Stimulated activated CD4-positive, alpha-beta T cell treated with anti-CD3 and anti-CD28 coated beads, Interleukin-4, amount 100 ng/mL, for 24 hours (primary cell): ENCODE data around the gene GPC5.

Source experiments
- DNase-seq: peaks from one replicate; pipeline ENCODE4 v3.0.0-alpha.2; 2020

GPC5 gene

DNA sequence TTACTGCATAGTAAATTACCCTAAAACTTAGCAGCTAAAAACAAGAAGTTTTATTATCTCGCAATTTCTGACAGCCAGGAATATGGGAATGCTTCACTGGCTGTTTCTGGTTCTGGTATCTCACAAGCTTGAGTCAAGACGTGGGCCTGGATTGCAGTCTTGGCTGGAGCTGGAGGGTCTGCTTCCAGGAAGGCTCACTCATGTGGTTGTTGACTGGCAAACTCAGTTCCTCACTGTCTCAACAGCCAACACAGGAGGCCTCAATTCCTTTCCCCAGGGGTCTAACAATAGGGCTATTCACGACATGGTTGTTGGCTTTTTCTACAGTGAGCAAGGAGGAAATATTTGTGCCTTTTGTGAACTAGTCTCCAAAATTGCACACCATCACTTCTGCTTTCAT, 146.3 kb downstream of the GPC5 start:
- DNase-seq, result no peak

DNA sequence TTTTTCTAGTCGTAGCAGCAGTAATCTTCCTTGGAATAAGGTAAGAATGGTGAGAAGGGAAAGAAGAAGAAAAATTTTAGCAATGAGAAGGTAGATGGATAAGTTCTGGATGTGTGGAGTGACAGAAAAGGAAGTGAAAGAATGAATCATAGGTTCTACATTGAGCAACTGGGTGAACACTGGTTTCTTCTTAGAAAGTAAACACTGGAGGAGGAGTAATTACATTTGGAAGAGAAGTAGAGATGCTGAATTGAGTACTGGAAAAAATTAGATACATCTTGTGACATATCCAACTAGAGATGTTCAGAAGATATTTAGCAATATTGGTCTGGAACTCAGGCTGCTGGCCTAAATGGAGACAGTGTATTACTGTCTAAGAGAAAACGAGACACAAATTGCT, 148.5 kb downstream of the GPC5 start:
- DNase-seq, result no peak

DNA sequence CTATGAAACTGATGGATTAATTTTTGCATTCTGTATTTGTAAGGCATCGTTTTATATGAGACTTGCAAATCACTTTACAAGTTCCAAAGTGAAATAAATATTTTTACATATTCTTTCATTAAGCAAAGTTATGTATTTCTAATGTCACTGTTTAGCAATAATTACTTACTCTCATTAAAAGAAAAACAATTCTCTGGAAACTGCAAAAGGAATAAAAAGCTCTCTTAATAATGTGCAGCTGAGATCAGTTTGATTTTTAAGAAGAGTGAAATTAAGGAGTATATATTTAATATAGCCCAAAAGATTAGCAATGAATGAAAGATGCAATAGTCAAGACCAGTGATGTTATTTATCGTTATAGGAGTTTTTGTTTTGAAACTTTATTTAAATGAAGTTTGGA, 155.2 kb downstream of the GPC5 start:
- DNase-seq, result no peak

DNA sequence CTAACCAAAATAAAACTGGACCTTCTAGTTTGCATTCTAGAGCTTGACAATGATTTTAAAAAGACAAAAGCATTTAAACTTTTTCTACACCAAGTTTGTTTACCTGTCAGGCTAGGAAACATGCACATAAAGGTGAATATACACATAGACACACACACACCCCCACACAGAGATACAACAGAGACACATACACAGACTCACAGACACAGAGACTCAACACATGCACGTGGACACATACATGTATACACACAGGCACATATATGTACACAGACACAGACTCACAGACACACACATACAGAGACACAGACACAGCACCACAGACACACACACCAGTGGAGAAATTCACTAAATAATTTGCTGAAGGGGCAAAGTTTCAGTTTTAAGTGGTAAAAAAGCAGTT, 155.7 kb downstream of the GPC5 start:
- DNase-seq, result no peak

DNA sequence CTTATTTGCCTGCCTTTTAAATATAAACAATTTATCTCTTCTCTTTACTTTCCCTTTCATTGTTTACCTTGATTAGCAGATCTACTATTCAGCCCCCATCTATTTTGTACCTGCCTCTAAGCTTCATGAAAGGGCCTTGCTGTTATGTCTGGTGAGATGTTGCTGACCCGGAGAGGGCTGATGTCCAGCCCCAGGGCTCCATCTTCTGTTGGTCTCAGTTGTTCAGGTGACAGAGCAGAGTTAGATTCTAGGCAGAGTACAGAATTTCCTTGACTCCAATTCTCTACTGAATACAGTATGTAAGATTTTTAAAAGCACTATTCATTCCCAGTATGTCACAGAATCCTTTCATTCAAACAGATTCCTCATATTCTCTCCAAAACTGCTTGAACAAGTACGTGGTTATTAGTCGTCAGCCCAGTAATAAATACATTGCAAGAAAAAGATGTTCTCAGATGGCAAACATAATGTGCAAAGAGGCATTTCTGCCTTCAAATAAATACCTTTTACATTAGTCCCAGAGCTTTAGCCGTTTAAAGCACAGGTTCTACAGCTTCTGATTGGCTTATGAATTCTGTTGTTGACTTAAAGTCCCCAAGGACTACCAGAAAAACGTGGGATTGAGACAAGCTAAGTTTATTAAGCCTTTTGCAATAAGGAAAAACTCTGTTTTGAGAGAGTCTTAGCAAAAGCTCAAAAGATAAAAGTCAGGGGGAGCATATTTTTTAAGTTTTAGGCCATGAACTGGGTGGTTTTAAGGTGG, 159.1 kb downstream of the GPC5 start:
- no peak for DNase-seq

DNA sequence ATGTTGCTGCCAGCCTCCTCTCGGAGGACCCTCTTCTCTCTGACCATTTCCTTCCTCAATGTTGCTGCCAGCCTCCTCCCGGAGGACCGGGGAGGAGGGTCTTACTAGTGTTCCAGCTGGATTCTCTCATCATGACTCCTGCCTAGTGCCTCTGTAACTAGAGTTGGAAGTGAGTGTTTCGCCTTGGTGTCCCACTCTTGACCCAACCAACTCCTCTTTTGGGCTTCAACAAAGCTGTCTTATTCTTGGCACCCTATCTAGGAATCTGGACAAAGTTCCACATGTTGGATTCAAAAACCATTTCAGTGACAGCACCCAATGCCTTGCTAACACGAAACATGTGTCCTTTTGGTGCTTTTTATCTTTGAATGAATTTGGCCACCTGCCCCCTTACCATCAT, 165.4 kb downstream of the GPC5 start:
- no peak for DNase-seq

DNA sequence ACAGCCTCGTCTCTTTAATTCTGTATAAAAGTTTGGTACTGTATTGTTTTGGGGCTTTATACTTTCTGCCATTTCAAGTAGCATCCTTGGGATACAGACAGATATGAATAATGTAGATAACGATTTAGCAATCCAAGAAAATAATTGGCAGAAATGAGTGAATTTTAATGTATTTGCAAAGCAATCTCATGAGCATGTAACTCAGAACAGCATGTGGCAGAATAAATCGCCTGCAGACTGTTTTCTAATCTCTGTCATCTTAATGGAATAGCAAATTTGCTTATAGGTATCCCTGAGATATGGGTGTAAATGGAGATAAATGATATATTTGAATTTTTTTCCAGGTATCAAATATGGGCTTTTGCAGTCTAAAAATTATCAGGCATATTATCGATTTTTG, 166.0 kb downstream of the GPC5 start:
- DNase-seq, result no peak

DNA sequence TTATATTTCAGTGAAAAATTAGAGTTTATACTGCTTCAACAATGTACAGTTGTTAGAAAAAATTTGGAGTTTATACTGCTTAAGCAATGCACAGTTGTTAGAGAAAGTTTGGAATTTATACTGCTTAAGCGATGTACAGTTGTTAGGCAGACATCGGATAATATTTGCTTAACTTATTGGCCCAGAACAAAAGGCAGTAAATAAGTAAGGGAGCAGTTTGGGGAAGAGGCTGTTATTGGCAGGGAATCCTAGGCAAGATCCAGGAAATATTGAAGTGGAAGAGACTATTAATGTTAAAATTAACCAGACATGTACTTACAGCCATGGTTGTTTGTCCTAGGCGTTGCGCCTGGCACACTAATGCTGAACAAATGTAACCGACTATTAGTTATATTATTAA, 166.9 kb downstream of the GPC5 start:
- DNase-seq, result no peak

DNA sequence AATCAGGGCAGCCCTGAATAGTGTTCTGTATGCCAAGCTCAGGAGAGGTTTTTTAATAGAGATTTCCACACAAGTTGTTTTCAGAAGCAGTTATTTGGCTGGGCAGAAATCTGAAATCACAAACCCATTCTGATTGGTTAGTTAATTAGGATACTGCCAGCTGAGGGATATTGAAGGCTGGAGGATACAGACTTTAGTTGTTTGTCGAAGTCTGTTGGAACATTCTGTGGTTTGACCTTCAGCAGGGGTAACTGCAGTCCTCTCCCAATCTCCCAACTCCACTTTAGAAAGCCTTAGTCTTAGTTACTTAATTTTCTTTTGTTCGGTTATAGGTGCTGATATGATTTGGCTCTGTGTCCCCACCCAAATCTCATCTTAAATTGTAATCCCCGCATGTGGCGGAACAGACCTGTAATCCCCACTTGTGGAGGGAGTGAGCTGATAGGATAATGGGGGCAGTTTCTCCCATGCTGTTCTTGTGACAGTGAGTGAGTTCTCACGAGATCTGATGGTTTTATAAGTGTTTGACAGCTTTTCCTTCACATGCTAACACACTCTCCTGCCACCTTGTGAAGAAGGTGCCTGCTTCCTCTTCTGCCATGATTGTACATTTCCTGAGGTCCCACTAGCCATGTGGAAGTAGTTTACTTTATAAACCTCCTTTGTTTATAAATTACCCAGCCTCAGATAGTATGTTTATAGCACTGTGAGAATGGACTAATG, 169.2 kb downstream of the GPC5 start:
- DNase-seq, result no peak

DNA sequence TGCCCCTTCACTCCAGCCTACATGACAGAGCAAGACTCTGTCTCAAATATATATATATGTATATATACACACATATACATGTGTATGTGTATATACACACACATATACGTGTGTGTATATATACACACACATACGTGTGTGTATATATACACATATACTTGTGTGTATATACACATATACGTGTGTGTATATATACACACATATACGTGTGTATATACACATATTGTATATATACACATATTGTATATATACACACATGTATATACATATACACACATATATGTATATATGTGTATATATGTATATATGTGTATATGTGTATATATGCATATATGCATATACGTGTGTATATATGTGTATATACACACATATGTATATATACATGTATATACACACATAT, 173.3 kb downstream of the GPC5 start:
- no peak for DNase-seq

DNA sequence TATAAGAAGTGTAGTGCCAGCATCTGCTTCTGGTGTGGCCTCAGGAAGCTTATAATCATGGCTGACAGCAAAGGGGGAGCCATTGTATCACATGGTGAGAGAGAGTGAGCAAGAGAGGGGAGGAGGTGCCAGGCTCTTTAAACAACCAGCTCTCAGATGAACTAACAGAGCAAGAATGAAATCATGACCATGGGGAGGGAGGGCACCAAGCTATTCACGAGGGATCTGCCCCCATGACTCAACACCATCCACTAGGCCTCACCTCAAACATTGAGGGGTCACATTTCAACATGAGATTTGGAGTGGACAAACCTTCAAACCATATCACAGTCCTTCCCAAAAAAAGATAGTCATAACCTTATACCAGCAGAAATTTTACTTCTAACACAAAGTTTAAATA, 174.0 kb downstream of the GPC5 start:
- no peak for DNase-seq

DNA sequence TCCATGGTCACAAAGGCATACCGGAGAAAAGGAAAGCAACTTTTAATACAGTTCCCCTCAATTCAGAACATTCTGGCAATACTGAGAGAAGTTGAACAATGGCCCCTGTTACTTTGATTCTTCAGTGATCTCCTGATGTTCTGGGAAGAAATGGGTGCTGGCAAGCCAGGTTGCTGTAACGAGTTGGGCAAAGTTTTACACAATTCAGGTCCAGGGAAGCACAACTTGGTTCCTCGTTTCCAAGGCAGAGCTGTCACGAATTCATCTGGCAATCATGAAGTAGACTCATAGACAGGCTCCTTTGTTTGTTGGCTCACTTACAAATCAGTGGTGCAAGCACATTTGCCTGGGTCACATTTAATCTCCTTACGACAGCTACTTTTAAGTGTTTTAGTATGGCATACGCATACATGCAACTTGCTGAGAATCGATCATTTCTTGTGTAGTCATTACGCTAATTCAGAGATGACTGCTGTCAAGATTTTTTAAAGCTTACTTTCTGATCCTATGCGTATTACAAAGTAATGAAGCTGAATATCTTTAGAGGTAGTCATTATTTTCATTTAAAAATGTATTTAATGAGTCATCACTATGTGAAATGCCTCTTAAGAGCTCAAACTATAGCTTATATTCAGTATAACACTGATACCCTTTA, 174.7 kb downstream of the GPC5 start:
- DNase-seq, result no peak

DNA sequence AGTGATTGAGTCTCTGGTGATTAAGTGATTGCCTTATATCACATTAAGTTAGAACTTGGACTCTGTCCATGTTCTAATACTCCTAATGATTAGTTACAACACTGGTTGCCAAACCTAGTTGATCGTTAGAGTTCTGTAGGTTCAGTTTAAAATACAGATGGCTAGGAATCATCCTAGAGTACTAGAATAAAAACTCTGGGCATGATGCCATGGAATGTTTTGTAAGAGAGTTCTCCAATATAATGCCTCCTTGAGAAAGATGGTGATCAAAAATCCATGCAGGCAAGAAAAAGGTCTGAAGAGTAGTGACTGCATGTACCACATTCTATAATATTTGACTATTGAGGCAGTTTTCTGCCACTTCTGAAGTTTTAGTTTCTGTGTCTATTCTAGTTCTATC, 176.3 kb downstream of the GPC5 start:
- DNase-seq, result no peak

DNA sequence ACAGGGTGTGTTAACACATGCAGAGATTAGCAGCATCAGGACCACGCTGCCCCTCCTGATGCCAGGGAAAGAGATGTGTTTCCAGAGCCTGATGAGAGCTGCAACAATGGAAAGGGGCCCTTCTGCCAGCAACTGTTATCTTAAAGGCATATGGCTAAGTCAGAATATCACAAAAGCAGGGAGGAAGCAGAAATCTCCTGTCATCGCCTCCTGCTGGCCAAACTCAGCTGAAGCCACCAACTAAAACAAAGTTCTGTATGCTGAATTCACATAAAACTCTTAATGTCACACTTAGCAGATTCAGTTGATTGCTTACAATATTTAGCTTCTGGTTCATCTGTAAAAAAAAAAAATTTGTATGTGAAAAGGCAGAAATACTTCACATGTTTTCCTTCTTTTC, 178.2 kb downstream of the GPC5 start:
- no peak for DNase-seq

DNA sequence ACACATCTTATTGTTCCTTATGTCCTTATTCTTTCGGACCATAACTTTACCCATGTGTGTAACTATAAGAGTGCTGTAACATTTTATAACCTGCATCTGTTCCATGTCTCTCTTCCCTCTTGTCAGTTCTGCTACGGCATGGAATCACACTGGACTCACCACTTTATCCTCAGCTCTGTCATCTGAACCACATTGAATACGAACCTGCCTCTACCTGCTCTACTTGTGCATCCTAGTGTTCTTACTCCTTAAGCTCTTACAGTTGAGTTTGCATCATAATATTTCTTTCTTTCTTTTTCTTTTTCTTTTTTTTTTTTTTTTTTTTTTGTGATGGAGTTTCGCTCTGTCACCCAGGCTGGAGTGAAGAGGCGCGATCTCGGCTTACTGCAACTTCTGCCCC, 180.9 kb downstream of the GPC5 start:
- no peak for DNase-seq

DNA sequence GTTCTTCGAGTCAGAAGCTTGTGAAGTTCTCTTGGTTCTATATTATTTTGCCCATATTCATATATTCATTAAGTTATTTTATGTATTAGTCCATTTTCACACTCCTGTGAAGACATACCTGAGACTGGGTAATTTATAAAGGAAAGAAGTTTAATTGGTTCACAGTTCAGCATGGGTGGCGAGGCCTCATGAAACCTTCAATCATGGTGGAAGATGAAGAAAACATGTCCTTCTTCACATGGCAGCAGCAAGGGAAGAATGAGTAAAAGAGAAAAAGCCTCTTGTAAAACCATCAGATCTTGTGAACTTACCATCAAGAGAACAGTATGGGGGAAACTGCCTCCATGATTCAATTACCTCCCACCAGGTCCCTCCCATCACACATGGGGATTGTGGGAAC, 182.3 kb downstream of the GPC5 start:
- DNase-seq, result no peak

DNA sequence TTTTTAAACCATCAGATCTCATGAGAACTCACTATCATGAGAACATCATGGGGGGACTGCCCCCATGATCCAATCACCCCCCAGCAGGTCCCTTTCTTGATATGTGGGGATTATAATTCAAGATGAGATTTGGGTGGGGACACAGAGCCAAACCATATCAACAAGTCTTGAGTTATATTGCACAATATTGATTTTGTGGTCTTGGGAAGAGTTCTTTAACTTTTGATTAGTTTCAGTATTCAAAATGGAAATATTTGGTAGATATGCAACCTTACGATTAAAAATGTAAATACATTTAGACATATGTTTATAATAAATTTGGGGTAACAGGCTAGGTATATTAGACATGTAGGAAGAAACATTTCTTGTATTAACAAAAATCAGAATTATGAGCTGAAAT, 188.2 kb downstream of the GPC5 start:
- DNase-seq, result no peak

DNA sequence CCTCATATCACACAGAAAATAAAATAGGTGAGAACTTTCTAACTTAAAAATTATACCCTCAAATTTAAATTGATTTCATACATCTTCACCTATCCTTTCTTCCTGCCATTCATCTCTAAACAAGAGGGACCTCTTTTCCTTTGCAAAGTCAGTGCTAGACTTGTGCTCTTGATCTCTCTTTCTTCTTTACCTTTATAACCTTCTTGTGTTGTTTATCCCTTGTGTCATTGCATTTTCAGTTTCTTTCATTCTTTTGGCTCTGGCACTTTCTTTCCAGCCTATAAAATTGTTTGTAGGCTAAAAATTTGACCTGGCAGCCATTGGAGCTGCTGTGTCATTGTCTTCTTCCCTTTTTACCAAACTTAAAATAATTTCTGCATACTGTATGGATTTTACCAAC, 190.1 kb downstream of the GPC5 start:
- DNase-seq, result no peak

DNA sequence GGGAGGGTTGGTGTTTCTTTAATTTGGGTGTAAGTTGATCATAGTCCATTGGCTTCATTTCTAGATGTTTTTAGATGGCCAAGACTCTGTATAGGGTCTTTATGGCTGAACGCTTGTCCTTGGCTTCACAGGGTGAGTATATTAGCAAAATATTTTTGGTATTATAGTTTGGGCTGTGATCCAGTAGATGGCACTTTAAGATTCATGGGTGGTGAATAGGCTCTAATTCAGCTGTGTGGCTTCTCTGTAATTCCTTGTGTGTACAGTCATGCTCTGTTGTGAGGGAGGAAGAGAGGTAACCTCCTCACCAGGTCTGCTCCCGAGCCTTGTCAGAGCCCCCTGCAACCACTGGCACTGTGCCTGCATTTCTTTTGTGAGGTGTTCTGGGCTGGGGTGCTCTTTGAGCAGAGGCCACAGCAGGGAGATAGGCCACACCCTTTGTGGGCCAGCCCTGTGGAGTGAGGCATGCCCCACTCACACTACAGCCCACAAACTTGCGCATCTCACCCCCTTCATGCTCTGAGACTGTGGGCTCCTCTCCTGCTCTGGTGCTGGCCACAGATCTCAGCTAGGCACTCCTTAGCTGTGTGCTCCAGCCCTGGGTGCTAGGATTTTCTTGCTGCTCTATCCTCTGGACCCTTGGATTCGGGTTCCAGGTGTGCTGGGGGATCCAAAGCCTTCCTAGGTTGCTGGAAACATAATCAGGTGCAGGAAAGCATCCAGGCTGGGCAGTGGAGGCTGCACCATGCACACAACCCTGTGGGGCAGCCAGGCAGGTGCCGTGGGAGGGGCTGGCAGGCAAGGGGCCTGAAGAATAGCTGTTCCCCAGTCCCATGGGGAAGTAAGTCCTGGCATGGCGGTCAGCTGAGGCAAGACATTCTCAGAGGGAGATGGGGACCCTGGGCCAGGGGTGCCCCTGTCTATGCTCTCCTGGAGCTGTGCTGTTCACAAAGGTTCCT, 193.9 kb downstream of the GPC5 start:
- DNase-seq, result no peak

DNA sequence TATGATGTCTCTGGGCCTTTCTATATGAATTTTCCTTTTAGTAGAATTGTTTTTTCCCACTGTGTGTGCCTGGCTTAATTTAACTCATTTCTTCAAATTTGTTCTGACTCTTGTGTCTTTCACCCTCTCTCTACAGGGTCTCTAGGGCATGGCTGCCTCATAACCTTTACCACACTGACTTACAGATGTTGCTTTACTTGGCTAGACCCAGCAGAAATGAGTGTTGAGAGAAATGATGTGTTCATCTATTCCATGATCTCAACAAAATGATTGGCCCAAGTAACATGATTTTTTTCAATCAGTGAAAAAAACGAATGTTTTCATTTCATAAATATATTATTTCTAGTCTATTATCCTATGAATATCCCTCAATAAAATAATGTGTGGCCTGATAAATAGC, 195.0 kb downstream of the GPC5 start:
- no peak for DNase-seq

DNA sequence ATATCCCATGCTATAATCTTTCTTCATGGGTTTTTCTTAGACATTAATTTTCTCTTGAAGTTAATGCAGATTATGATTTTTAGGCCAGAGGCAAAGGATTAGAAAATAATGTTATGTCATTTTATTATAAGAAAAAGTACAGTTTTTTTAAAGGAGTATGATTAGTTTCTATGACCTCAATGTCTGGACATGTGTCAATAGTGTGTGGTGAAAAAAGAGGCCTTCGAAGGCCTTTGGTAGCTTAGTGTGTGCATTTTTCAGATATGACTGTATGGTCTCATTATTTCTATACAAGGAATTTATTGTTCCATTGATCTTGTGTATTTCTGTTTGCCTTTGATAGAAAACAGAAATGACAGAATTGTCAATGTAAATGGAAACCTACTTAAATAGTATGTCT, 195.6 kb downstream of the GPC5 start:
- no peak for DNase-seq

DNA sequence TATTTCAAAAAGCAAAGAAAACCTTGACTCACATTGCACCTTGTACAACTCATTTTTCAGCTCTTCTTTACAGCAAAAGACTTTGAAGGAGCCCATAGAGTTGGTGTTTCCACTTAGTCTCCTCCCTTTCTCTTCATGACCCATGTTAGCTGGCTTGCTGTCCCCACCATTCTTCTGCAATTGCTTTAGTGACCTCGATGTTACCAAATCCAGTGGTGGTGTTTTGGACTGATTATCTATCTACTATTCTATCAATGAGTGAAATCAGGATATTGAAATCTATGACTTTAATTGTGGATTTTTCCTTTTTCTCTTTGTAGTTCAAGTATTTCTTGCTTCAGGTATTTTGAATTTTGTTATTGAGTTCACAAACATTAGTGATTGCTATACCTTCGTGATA, 197.3 kb downstream of the GPC5 start:
- DNase-seq, result no peak

DNA sequence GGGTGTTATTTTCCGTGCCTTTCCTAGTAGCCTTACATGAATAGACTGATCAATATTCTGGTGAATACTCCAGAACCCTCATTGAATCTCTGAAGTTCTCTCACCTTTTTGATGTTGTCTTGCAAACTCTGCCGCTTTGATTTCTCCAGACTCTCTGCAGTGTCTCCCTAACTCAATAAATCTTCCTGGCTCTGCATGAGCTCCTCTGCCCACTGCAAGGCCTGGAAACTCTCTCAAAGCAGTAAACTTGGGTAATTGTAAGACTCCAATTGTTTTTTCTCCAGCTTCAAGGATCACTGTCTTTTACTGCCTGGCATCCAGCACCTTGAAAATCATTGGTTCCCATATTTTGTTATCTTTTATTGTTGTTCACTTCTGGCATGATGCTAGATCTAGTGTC, 198.4 kb downstream of the GPC5 start:
- no peak for DNase-seq
